Measurements from ENCODE around the gene CRIP3.

CRIP3 gene

GRCh38 chr6:43294536-43294935 lies 14.1 kb downstream of the CRIP3 start (continued):
- TF ChIP-seq ZNF26 (tag by site-specific recombination; IDR thresholded peaks at IDR 0.05) (no peak), ZNF23 (tag by site-specific recombination; IDR thresholded peaks at IDR 0.05; ENCODE audit: borderline replicate concordance) (no peak), KLF10 (tag by site-specific recombination; IDR thresholded peaks at IDR 0.05) (no peak), IKZF3 (tag by site-specific recombination; IDR thresholded peaks at IDR 0.05) (no peak), ZNF18 (tag by site-specific recombination; IDR thresholded peaks at IDR 0.05) (no peak), ZNF416 (tag by site-specific recombination; IDR thresholded peaks at IDR 0.05) (peak; percentile 28; the same call in 1 of the 2 replicates), ZNF596 (tag by site-specific recombination; IDR thresholded peaks at IDR 0.05) (no peak), ZNF433 (tag by site-specific recombination; IDR thresholded peaks at IDR 0.05; ENCODE audit: low read depth) (no peak), KLF17 (tag by site-specific recombination; IDR thresholded peaks at IDR 0.05) (no peak), ZNF571 (tag by site-specific recombination; IDR thresholded peaks at IDR 0.05) (peak; percentile 52; the same call in 1 of the 2 replicates), ZBTB6 (tag by site-specific recombination; IDR thresholded peaks at IDR 0.05) (no peak)

GRCh38 chr6:43293698-43294097 lies 14.9 kb downstream of the CRIP3 start:
- no peaks in the 10 kb centered on the region for H3K36me3 ChIP-seq (ENCODE audit: control insufficient read depth in 2 of 2, insufficient read depth in 1 of 2, low read length in 2 of 2)
- no peaks in the 10 kb centered on the region for H3K9me3 ChIP-seq (ENCODE audit: control insufficient read depth, insufficient read depth, low read depth, low read length)
- TF ChIP-seq ZNF121 (tag by site-specific recombination; IDR thresholded peaks at IDR 0.05) (no peak), ZNF335 (tag by site-specific recombination; conservative IDR thresholded peaks at IDR 0.05) (no peak), ZNF785 (tag by site-specific recombination; IDR thresholded peaks at IDR 0.05) (0 out of 2 replicates have a peak, but pooled peaks have one; percentile 20), TSHZ1 (tag by site-specific recombination; IDR thresholded peaks at IDR 0.05; ENCODE audit: borderline replicate concordance) (no peak), ZNF311 (tag by site-specific recombination; IDR thresholded peaks at IDR 0.05; ENCODE audit: borderline replicate concordance) (peak; percentile 83; the same call in 1 of the 2 replicates), ATF2 (tag by site-specific recombination; IDR thresholded peaks at IDR 0.05; ENCODE audit: low read depth) (peak; percentile 43; the same call in 1 of the 2 replicates), ZNF660 (tag by site-specific recombination; IDR thresholded peaks at IDR 0.05) (no peak), ZNF146 (tag by site-specific recombination; IDR thresholded peaks at IDR 0.05) (no peak), ZNF133 (tag by site-specific recombination; IDR thresholded peaks at IDR 0.05) (no peak)
- H3K27ac ChIP-seq (ENCODE audit: extremely low read depth, low read depth, low read length), result no peak overlapping the region
- ChIA-PET POLR2A (no interaction called here), CTCF (no interaction called here)
- no peak overlapping the region for H3K4me3 ChIP-seq (ENCODE audit: low read depth, low read length)
- no peaks in the 10 kb centered on the region for H3K4me1 ChIP-seq (ENCODE audit: control insufficient read depth, insufficient read depth, low read length)
